GM08714 (cell line): Measurements from ENCODE around the gene LTF.

ENCODE experiments used
- H3K4me3 ChIP-seq: fragments of 200-500 bp; sonication (Bioruptor generic); 2 replicates; pipeline ENCODE4 v1.5.1; 2014; ENCODE audit warnings: mild to moderate bottlenecking, low read length, inconsistent platforms
- ZNF274 ChIP-seq: IDR thresholded peaks from 2 replicates; pipeline ENCODE4 v1.6.1; 2012; ENCODE audit warnings: mild to moderate bottlenecking, low read depth, low read length

Gene LTF

GRCh38 chr3:46483825-46484224, 19.1 kb upstream of the LTF start:
- H3K4me3 ChIP-seq, result no peak overlapping the region
- no peak for TF ChIP-seq ZNF274

- TF ChIP-seq ZNF274, result no peak
- no peak overlapping the region for H3K4me3 ChIP-seq
Measured at GRCh38 chr3:46482632-46483350, 18.1 kb upstream of the LTF start.

- TF ChIP-seq ZNF274, result no peak
Measured at GRCh38 chr3:46481636-46482035, 16.9 kb upstream of the LTF start.

GRCh38 chr3:46480491-46481195, 15.9 kb upstream of the LTF start:
- TF ChIP-seq ZNF274, result no peak
- no peak overlapping the region for H3K4me3 ChIP-seq

More at GRCh38 chr3:46481636-46482035, 16.9 kb upstream of the LTF start:
- no peak overlapping the region for H3K4me3 ChIP-seq

- H3K4me3 ChIP-seq, result no peak overlapping the region
Measured at GRCh38 chr3:46479696-46480095, 15.0 kb upstream of the LTF start.

GRCh38 chr3:46479021-46479420, 14.3 kb upstream of the LTF start:
- H3K4me3 ChIP-seq, result no peak overlapping the region
- TF ChIP-seq ZNF274, result no peak

More at GRCh38 chr3:46479696-46480095, 15.0 kb upstream of the LTF start:
- no peak for TF ChIP-seq ZNF274

- TF ChIP-seq ZNF274, result no peak
- H3K4me3 ChIP-seq, result no peak overlapping the region
Measured at GRCh38 chr3:46478341-46478740, 13.6 kb upstream of the LTF start.

GRCh38 chr3:46477756-46478155, 13.1 kb upstream of the LTF start:
- H3K4me3 ChIP-seq, result no peak overlapping the region
- no peak for TF ChIP-seq ZNF274

- no peak overlapping the region for H3K4me3 ChIP-seq
- TF ChIP-seq ZNF274, result no peak
Measured at GRCh38 chr3:46477145-46477544, 12.4 kb upstream of the LTF start.

- no peak for TF ChIP-seq ZNF274
- H3K4me3 ChIP-seq, result no peak overlapping the region
Measured at GRCh38 chr3:46472736-46473135, 8.0 kb upstream of the LTF start.

GRCh38 chr3:46471371-46471914, 6.7 kb upstream of the LTF start:
- no peak overlapping the region for H3K4me3 ChIP-seq

GRCh38 chr3:46470831-46471230, 6.1 kb upstream of the LTF start:
- no peak for TF ChIP-seq ZNF274
- H3K4me3 ChIP-seq, result no peak overlapping the region

More at GRCh38 chr3:46471371-46471914, 6.7 kb upstream of the LTF start:
- TF ChIP-seq ZNF274, result no peak

- H3K4me3 ChIP-seq, result no peak overlapping the region
- no peak for TF ChIP-seq ZNF274
Measured at GRCh38 chr3:46469680-46470357, 5.1 kb upstream of the LTF start.

GRCh38 chr3:46468753-46469600, 4.3 kb upstream of the LTF start:
- no peak for TF ChIP-seq ZNF274
- H3K4me3 ChIP-seq, result no peak overlapping the region
